ENCODE data around the gene UROD. TPM values are rescaled to one million over a fixed set of nuclear protein-coding genes. Genes with fewer than 3 reads are reported as not detected.
A peak's percentile ranks its signal among the peaks of the same experiment; 100 is the strongest.
"Not testable (repeated sequence)": the region's sequence is repeated elsewhere in the genome, so short reads cannot be mapped to it uniquely, and the experiment has no call there.

Gene UROD
- 75.4 TPM for total RNA-seq
- polyA plus RNA-seq = 97.6 TPM

- no peaks in the 10 kb centered on the region for H3K36me3 ChIP-seq (ENCODE audit: insufficient read depth)
- under 1% methylated on average over 21 of the region's 21 CpGs for WGBS
- peak; percentile 90 for DNase-seq (ENCODE audit: extremely low spot score)
Measured at GRCh38 chr1:45011837-45012638, at the start of gene UROD. UROD (plus strand) TSS chr1:45012254; CDS start chr1:45012266, 12 bp downstream.

GRCh38 chr1:44962729-44963128 is 49.3 kb upstream of the UROD start:
- H3K4me3 ChIP-seq (ENCODE audit: low read depth, low read length) = no peak overlapping the region
- H3K27ac ChIP-seq (ENCODE audit: low read depth) = no peak overlapping the region
- DNase-seq (ENCODE audit: extremely low spot score) = no peak
- no peaks in the 10 kb centered on the region for H3K36me3 ChIP-seq (ENCODE audit: insufficient read depth)
- no peaks in the 10 kb centered on the region for H3K4me1 ChIP-seq (ENCODE audit: insufficient read depth)
- 89% methylated on average over 3 of the region's 3 CpGs for WGBS

More at GRCh38 chr1:45011837-45012638, at the start of gene UROD:
- Histone ChIP-seq H3K27ac (ENCODE audit: low read depth) (peak within 1 kb of the TSS; percentile 77), H3K4me1 (ENCODE audit: insufficient read depth) (peaks cover 3% of the 10 kb centered on the region), H3K4me3 (ENCODE audit: low read depth, low read length) (peak within 1 kb of the TSS; percentile 97)

- H3K4me1 ChIP-seq (ENCODE audit: insufficient read depth) = no peaks in the 10 kb centered on the region
- H3K36me3 ChIP-seq (ENCODE audit: insufficient read depth) = no peaks in the 10 kb centered on the region
- no peak overlapping the region for H3K27ac ChIP-seq (ENCODE audit: low read depth)
- H3K4me3 ChIP-seq (ENCODE audit: low read depth, low read length) = no peak overlapping the region
- no peak for DNase-seq (ENCODE audit: extremely low spot score)
- WGBS = 75% methylated on average over 1 of the region's 1 CpG
Measured at GRCh38 chr1:44964396-44964795, 47.7 kb upstream of the UROD start.

- H3K27ac ChIP-seq (ENCODE audit: low read depth) = no peak overlapping the region
- no peak overlapping the region for H3K4me3 ChIP-seq (ENCODE audit: low read depth, low read length)
- no peaks in the 10 kb centered on the region for H3K4me1 ChIP-seq (ENCODE audit: insufficient read depth)
- DNase-seq (ENCODE audit: extremely low spot score) = no peak
- peaks cover 2% of the 10 kb centered on the region for H3K36me3 ChIP-seq (ENCODE audit: insufficient read depth)
- WGBS = 31% methylated on average over 4 of the region's 4 CpGs
Measured at GRCh38 chr1:44970317-44970716, 41.7 kb upstream of the UROD start.

- no peaks in the 10 kb centered on the region for H3K4me1 ChIP-seq (ENCODE audit: insufficient read depth)
- no peak for DNase-seq (ENCODE audit: extremely low spot score)
- no peak overlapping the region for H3K4me3 ChIP-seq (ENCODE audit: low read depth, low read length)
- H3K36me3 ChIP-seq (ENCODE audit: insufficient read depth) = peaks cover 2% of the 10 kb centered on the region
- no peak overlapping the region for H3K27ac ChIP-seq (ENCODE audit: low read depth)
- WGBS = 96% methylated on average over 1 of the region's 1 CpG
Measured at GRCh38 chr1:44973645-44974044, 38.4 kb upstream of the UROD start.

GRCh38 chr1:44976252-44976651 is 35.8 kb upstream of the UROD start:
- WGBS = 99% methylated on average over 2 of the region's 2 CpGs
- no peak for DNase-seq (ENCODE audit: extremely low spot score)
- H3K36me3 ChIP-seq (ENCODE audit: insufficient read depth) = peaks cover 2% of the 10 kb centered on the region
- H3K4me3 ChIP-seq (ENCODE audit: low read depth, low read length) = no peak overlapping the region
- no peak overlapping the region for H3K27ac ChIP-seq (ENCODE audit: low read depth)
- H3K4me1 ChIP-seq (ENCODE audit: insufficient read depth) = no peaks in the 10 kb centered on the region

GRCh38 chr1:44977372-44977771 is 34.7 kb upstream of the UROD start:
- WGBS = 97% methylated on average over 4 of the region's 4 CpGs
- not testable (repeated sequence) for H3K4me1 ChIP-seq (ENCODE audit: insufficient read depth); H3K4me3 ChIP-seq (ENCODE audit: low read depth, low read length); H3K27ac ChIP-seq (ENCODE audit: low read depth); H3K36me3 ChIP-seq (ENCODE audit: insufficient read depth); DNase-seq (ENCODE audit: extremely low spot score)

GRCh38 chr1:44985747-44986359 is 26.2 kb upstream of the UROD start:
- WGBS = 6% methylated on average over 19 of the region's 19 CpGs
- Histone ChIP-seq H3K4me1 (ENCODE audit: insufficient read depth) (no peaks in the 10 kb centered on the region), H3K36me3 (ENCODE audit: insufficient read depth) (no peaks in the 10 kb centered on the region), H3K4me3 (ENCODE audit: low read depth, low read length) (peak overlapping the region; percentile 49), H3K27ac (ENCODE audit: low read depth) (no peak overlapping the region)
- no peak for DNase-seq (ENCODE audit: extremely low spot score)

- WGBS = 89% methylated on average over 24 of the region's 24 CpGs
- Histone ChIP-seq H3K36me3 (ENCODE audit: insufficient read depth) (no peaks in the 10 kb centered on the region), H3K27ac (ENCODE audit: low read depth) (no peak overlapping the region), H3K4me3 (ENCODE audit: low read depth, low read length) (no peak overlapping the region), H3K4me1 (ENCODE audit: insufficient read depth) (no peaks in the 10 kb centered on the region)
- DNase-seq (ENCODE audit: extremely low spot score) = no peak
Measured at GRCh38 chr1:44988531-44989156, 23.4 kb upstream of the UROD start.

- Histone ChIP-seq H3K4me3 (ENCODE audit: low read depth, low read length) (no peak overlapping the region), H3K36me3 (ENCODE audit: insufficient read depth) (no peaks in the 10 kb centered on the region), H3K4me1 (ENCODE audit: insufficient read depth) (no peaks in the 10 kb centered on the region), H3K27ac (ENCODE audit: low read depth) (no peak overlapping the region)
- 75% methylated on average over 7 of the region's 7 CpGs for WGBS
- DNase-seq (ENCODE audit: extremely low spot score) = no peak
Measured at GRCh38 chr1:44994309-44994898, 17.6 kb upstream of the UROD start.

GRCh38 chr1:44995467-44996238 is 16.4 kb upstream of the UROD start:
- Histone ChIP-seq H3K4me3 (ENCODE audit: low read depth, low read length) (no peak overlapping the region), H3K27ac (ENCODE audit: low read depth) (no peak overlapping the region), H3K36me3 (ENCODE audit: insufficient read depth) (no peaks in the 10 kb centered on the region), H3K4me1 (ENCODE audit: insufficient read depth) (no peaks in the 10 kb centered on the region)
- no peak for DNase-seq (ENCODE audit: extremely low spot score)
- 95% methylated on average over 7 of the region's 7 CpGs for WGBS

- DNase-seq (ENCODE audit: extremely low spot score) = no peak
- Histone ChIP-seq H3K27ac (ENCODE audit: low read depth) (no peak overlapping the region), H3K4me3 (ENCODE audit: low read depth, low read length) (no peak overlapping the region), H3K36me3 (ENCODE audit: insufficient read depth) (peaks cover under 1% of the 10 kb centered on the region), H3K4me1 (ENCODE audit: insufficient read depth) (no peaks in the 10 kb centered on the region)
- 75% methylated on average over 3 of the region's 3 CpGs for WGBS
Measured at GRCh38 chr1:44999232-44999631, 12.8 kb upstream of the UROD start.

GRCh38 chr1:45001011-45001481 is 11.0 kb upstream of the UROD start:
- Histone ChIP-seq H3K36me3 (ENCODE audit: insufficient read depth) (peaks cover 3% of the 10 kb centered on the region), H3K4me1 (ENCODE audit: insufficient read depth) (no peaks in the 10 kb centered on the region), H3K4me3 (ENCODE audit: low read depth, low read length) (no peak overlapping the region), H3K27ac (ENCODE audit: low read depth) (peak overlapping the region; percentile 30)
- 65% methylated on average over 7 of the region's 7 CpGs for WGBS
- no peak for DNase-seq (ENCODE audit: extremely low spot score)
